ENCODE results near the gene MRAS.
"Not testable (repeated sequence)": the region's sequence is repeated elsewhere in the genome, so short reads cannot be mapped to it uniquely, and the experiment has no call there.

MRAS gene

DNA sequence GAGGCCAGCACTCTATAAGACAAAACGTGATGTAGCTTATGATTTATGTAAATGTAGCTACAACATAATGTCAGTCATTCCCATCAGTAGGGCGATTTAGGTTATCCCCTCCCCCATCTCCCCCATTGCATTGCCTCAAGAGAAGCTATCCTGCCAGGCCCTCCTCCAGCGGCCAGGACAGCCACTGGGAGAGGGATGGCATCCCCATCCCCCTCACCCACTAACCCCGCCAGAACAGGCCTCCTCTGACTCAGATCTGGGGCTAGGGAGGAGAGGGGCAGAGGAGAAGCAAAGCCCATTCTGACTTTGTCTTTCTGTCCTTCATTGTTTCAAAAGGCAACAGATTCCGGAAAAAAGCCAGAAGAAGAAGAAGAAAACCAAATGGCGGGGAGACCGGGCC is 53.5 kb downstream of the MRAS start:
- Histone ChIP-seq H3K4me1 (ENCODE audit: control insufficient read depth, insufficient read depth, low read length, poor library complexity, severe bottlenecking) (peaks cover 7% of the 10 kb centered on the region), H3K9me3 (ENCODE audit: control insufficient read depth, low read length) (no peaks in the 10 kb centered on the region), H3K4me3 (ENCODE audit: extremely low read depth, insufficient read depth, low read length, poor library complexity, severe bottlenecking) (no peak overlapping the region), H3K27ac (ENCODE audit: low read depth, low read length, severe bottlenecking) (peak overlapping the region; percentile 5), H3K36me3 (ENCODE audit: control insufficient read depth, insufficient read depth, low read length) (peaks cover 35% of the 10 kb centered on the region)
- WGBS, 2 experiments (ENCODE audit: insufficient coverage in 2 of 2) = 82 to 97% methylated on average over 2 to 3 of the region's 7 CpGs

DNA sequence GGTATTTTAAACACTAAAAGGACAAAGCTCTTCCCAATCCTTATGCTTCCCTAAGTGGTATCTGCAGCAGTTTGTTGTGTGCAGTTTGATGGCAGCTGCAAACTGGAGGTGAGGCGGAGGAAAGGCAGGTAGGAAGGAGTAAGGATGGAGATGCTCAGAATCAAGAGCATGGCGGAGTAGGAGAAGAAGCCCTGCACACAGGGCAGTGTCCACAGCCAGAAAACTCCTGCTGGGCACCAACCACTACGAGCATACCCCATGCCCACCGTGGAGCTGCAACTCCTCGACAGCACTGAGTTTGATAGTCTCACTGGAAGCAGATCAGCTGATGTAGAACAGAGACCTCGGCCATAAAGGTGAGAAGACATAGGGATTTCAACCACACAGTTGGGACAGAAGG is 55.7 kb downstream of the MRAS start:
- Histone ChIP-seq H3K4me1 (ENCODE audit: control insufficient read depth, insufficient read depth, low read length, poor library complexity, severe bottlenecking) (peaks cover 7% of the 10 kb centered on the region), H3K9me3 (ENCODE audit: control insufficient read depth, low read length) (no peaks in the 10 kb centered on the region), H3K36me3 (ENCODE audit: control insufficient read depth, insufficient read depth, low read length) (peaks cover 31% of the 10 kb centered on the region), H3K4me3 (ENCODE audit: extremely low read depth, insufficient read depth, low read length, poor library complexity, severe bottlenecking) (no peak overlapping the region), H3K27ac (ENCODE audit: low read depth, low read length, severe bottlenecking) (no peak overlapping the region)
- WGBS, 2 experiments (ENCODE audit: insufficient coverage in 2 of 2) = 89 to 96% methylated on average over 5 to 6 of the region's 6 CpGs

DNA sequence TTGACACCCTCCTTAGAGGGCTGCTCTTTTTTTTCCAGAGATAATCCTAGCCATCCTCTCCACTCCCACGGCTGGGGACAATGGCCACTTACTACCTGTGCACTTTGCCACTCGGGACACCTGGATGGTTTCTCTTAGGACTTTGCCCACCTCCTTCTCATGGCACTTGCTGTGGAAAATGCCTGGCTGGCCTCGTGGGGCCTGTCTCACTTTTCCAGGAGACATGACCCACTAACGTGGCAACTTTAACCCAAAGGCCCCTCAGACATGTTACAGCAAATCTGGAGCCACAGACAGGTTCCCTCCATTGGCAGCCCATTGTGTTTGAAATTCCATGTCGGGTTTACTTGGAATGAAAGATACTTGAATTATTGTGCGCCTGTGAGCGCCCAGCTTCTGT is 56.6 kb downstream of the MRAS start:
- 92 to 94% methylated on average over 6 to 7 of the region's 7 CpGs for WGBS, 2 experiments (ENCODE audit: insufficient coverage in 2 of 2)
- Histone ChIP-seq H3K4me3 (ENCODE audit: extremely low read depth, insufficient read depth, low read length, poor library complexity, severe bottlenecking) (no peak overlapping the region), H3K36me3 (ENCODE audit: control insufficient read depth, insufficient read depth, low read length) (peaks cover 23% of the 10 kb centered on the region), H3K9me3 (ENCODE audit: control insufficient read depth, low read length) (no peaks in the 10 kb centered on the region), H3K27ac (ENCODE audit: low read depth, low read length, severe bottlenecking) (no peak overlapping the region), H3K4me1 (ENCODE audit: control insufficient read depth, insufficient read depth, low read length, poor library complexity, severe bottlenecking) (peaks cover 7% of the 10 kb centered on the region)

DNA sequence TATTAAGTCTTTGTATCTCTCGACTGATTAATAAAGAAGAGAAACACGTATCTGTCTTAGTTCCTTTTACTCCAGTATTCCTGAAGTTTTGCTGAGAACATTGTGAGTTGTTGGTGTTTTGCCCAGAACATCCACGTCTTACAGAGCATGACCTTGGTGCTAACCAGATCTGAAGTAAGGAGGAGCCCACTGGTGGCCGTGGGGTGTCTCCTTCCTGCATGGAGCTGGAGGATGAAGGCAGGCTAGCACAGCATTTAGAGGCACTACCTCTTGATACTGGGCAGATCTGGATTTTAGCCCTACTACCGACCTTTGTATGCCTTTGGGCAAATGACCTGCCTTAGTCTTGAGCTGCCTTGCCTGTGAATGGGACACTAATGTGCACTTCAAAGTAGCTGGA is 57.1 kb downstream of the MRAS start:
- Histone ChIP-seq H3K36me3 (ENCODE audit: control insufficient read depth, insufficient read depth, low read length) (peaks cover 23% of the 10 kb centered on the region), H3K4me3 (ENCODE audit: extremely low read depth, insufficient read depth, low read length, poor library complexity, severe bottlenecking) (no peak overlapping the region), H3K27ac (ENCODE audit: low read depth, low read length, severe bottlenecking) (no peak overlapping the region), H3K9me3 (ENCODE audit: control insufficient read depth, low read length) (no peaks in the 10 kb centered on the region), H3K4me1 (ENCODE audit: control insufficient read depth, insufficient read depth, low read length, poor library complexity, severe bottlenecking) (peaks cover 7% of the 10 kb centered on the region)
- WGBS, 2 experiments (ENCODE audit: insufficient coverage in 2 of 2) = 92% methylated on average over 3 of the region's 5 CpGs

DNA sequence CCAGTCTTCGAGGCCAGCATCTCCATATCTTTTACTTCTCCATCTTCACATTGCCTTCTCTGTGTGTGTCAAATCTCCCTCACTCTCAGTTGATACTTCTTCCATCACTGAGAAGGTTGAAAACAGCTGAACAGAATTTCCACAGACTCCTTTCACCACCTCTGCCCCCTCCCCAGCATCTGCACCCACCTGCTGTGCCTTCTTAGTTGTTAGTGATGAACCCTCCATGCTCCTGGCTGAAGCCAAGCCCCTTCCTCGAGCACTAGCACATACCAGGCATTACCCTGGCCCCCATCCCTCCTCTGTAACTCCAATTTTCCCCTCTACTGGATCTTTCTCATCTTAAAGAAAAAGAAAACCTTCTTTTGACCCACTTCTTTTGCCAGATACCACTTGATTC is 58.2 kb downstream of the MRAS start:
- Histone ChIP-seq H3K9me3 (ENCODE audit: control insufficient read depth, low read length) (no peaks in the 10 kb centered on the region), H3K4me1 (ENCODE audit: control insufficient read depth, insufficient read depth, low read length, poor library complexity, severe bottlenecking) (peaks cover 7% of the 10 kb centered on the region), H3K27ac (ENCODE audit: low read depth, low read length, severe bottlenecking) (no peak overlapping the region), H3K36me3 (ENCODE audit: control insufficient read depth, insufficient read depth, low read length) (peaks cover 23% of the 10 kb centered on the region), H3K4me3 (ENCODE audit: extremely low read depth, insufficient read depth, low read length, poor library complexity, severe bottlenecking) (no peak overlapping the region)
- 69 to 81% methylated on average over 2 of the region's 2 CpGs for WGBS, 2 experiments (ENCODE audit: insufficient coverage in 2 of 2)

DNA sequence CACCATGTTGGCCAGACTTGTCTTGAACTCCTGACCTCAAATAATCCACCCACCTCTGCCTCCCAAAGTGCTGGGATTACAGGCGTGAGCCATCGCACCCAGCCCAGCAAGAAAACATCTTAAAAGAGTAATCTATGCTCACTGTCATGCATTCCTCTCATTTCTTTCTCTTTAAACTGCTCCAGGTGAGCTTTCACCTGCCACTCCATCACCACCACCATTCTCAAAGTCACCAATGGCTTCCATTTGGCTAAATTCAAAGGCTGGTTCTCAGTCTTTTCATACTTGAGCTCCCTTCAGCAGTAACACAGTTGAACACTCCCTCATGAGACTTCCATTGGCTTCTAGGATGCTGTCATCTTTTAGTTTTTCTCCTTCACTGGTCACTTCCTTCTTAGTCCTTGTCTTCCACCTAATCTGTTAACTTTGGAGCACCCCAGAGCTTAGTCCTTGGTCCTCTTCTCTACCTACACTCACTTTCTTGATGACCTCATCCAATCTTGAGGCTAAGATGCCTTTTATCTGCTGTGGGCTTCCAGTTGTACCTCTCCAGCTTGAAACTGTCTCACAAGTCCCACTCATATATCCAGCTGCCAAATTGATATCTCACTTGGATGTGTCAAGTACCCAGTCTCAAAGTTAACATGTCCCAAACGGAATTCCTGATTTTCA is 59.0 kb downstream of the MRAS start:
- no peak overlapping the region for H3K4me3 ChIP-seq (ENCODE audit: extremely low read depth, insufficient read depth, low read length, poor library complexity, severe bottlenecking)
- H3K4me1 ChIP-seq (ENCODE audit: control insufficient read depth, insufficient read depth, low read length, poor library complexity, severe bottlenecking) = peaks cover under 1% of the 10 kb centered on the region
- WGBS, 2 experiments (ENCODE audit: insufficient coverage in 2 of 2) = 89 to 93% methylated on average over 3 of the region's 3 CpGs
- no peaks in the 10 kb centered on the region for H3K9me3 ChIP-seq (ENCODE audit: control insufficient read depth, low read length)
- H3K27ac ChIP-seq (ENCODE audit: low read depth, low read length, severe bottlenecking) = no peak overlapping the region
- H3K36me3 ChIP-seq (ENCODE audit: control insufficient read depth, insufficient read depth, low read length) = peaks cover 23% of the 10 kb centered on the region

DNA sequence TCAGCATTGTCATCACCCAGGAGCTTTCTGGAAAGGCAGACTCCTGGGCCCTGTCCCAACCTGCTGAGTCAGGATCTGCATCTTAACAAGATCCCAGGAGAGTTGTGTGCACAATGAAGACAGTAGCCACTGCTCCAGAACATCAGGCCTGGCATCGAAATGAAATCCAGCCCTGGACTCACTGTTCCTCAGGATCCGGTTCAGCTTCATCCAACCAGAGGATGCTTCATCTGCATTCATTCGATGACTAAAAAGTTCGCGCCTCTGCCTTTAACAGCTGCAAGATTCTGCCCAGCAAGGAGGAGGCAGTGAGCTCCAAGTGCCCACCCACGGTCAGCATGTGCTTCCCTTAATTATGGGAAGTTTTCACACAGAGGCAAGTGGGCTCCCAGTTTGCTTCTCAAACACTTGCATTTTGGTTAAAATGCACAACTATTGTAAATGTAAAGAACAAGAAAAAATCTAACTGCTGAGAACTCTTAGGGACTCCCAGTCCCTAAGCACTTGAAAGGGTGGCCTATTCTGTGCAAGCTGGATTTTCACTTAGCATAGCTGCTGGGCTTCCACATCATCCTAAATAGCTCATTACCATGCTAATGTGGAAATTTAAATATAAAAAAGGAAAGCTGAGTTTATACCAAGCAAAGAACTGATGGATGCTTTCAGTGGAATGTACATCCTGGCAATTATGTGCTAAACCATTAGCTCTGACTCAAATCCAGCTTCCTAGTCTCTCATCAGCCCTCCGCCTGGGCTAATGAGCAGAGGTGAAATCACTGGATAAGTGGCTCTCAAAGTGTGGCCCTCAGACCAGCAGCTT is 60.6 kb downstream of the MRAS start:
- 50 to 55% methylated on average over 7 of the region's 7 CpGs for WGBS, 2 experiments (ENCODE audit: insufficient coverage in 2 of 2)
- Histone ChIP-seq H3K27ac (ENCODE audit: low read depth, low read length, severe bottlenecking) (no peak overlapping the region), H3K9me3 (ENCODE audit: control insufficient read depth, low read length) (no peaks in the 10 kb centered on the region), H3K36me3 (ENCODE audit: control insufficient read depth, insufficient read depth, low read length) (peaks cover 7% of the 10 kb centered on the region), H3K4me1 (ENCODE audit: control insufficient read depth, insufficient read depth, low read length, poor library complexity, severe bottlenecking) (no peaks in the 10 kb centered on the region), H3K4me3 (ENCODE audit: extremely low read depth, insufficient read depth, low read length, poor library complexity, severe bottlenecking) (no peak overlapping the region)

DNA sequence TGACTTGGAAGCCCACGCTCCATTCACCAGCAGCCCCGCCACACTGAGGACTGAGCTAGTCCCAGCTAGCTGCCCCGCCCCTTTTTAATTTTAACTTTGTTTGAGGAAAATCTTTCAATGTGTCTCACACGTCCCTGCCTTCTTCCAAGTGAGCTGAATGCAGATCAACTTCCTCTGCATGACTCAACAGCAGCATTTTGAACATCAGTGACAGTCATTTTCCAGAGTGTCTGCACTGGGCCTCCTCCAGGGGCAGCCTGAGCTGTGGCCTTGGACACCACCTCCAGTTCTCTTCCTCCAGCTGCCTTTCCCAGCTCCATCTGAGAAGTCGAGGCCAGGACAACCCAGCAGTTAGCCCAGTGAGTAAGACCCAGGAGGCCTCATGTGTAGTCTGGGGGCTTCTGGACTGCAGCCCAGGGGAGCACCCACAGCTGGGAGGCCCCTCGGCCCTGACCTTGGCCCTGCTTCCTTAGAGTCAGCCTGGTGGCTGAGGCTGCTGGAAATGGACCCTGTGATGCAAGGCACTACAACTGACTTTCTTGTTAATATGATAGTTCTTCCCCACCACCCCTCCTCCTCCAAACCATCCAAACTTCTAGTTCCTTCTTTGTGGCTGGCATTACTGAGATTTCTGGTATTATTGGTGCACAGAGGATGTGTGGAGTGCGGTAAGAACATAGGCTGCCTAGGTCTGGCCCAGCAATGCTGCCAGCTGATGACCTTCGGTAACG is 64.6 kb downstream of the MRAS start:
- no peak overlapping the region for H3K27ac ChIP-seq (ENCODE audit: low read depth, low read length, severe bottlenecking)
- no peaks in the 10 kb centered on the region for H3K36me3 ChIP-seq (ENCODE audit: control insufficient read depth, insufficient read depth, low read length)
- no peaks in the 10 kb centered on the region for H3K9me3 ChIP-seq (ENCODE audit: control insufficient read depth, low read length)
- no peak overlapping the region for H3K4me3 ChIP-seq (ENCODE audit: extremely low read depth, insufficient read depth, low read length, poor library complexity, severe bottlenecking)
- H3K4me1 ChIP-seq (ENCODE audit: control insufficient read depth, insufficient read depth, low read length, poor library complexity, severe bottlenecking) = no peaks in the 10 kb centered on the region
- 78 to 91% methylated on average over 7 to 8 of the region's 9 CpGs for whole genome bisulfite sequencing, 2 experiments (ENCODE audit: insufficient coverage in 2 of 2)

DNA sequence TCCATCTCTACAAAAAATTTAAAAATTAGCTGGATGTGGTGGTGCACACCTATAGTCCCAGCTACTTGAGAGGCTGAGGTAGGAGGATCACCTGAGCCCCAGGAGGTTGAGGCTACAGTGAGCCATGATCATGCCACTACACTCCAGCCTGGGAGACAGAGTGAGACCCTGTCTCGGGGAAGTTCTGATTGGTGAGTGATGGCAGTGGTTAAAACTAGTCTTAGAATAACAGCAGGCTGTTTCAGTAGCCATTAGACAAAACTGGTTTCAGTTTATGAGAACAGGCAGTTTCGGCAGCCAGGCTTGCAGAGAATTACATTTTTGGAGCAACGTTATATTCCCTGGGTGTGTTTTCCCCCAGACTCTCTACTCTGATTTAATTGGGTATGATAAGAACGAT is 67.9 kb downstream of the MRAS start:
- not testable (repeated sequence) for H3K4me3 ChIP-seq (ENCODE audit: extremely low read depth, insufficient read depth, low read length, poor library complexity, severe bottlenecking); H3K36me3 ChIP-seq (ENCODE audit: control insufficient read depth, insufficient read depth, low read length)
- 73 to 92% methylated on average over 2 to 3 of the region's 4 CpGs for WGBS, 2 experiments (ENCODE audit: insufficient coverage in 2 of 2)

DNA sequence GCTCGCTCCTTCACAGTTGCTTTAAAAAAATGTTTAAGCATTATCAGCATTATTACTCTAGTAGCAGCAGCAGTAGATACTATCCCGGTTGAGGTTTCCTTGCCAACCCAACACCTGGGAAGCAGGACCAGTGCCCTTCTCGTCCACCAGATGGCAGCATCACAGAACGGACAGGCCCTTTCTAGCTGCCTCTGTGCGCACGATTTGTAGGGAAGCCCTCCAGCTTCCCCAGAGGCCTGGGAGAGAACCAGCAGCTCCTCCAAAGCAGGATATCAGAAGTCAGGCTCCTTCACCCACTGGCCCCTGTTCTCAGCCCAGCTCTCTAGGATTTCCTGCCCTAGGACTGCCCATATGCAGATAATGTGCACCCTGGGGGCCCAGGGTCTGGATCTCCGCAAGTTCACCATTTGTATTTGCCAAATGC is 69.2 kb downstream of the MRAS start:
- WGBS, 2 experiments (ENCODE audit: insufficient coverage in 2 of 2) = 19 to 23% methylated on average over 6 of the region's 7 CpGs

More for the DNA sequence above, 67.9 kb downstream of the MRAS start:
- H3K4me1 ChIP-seq (ENCODE audit: control insufficient read depth, insufficient read depth, low read length, poor library complexity, severe bottlenecking); H3K27ac ChIP-seq (ENCODE audit: low read depth, low read length, severe bottlenecking): not testable (repeated sequence)
- peaks cover 14% of the 10 kb centered on the region for H3K9me3 ChIP-seq (ENCODE audit: control insufficient read depth, low read length)

More for the DNA sequence above, 69.2 kb downstream of the MRAS start:
- Histone ChIP-seq H3K4me3 (ENCODE audit: extremely low read depth, insufficient read depth, low read length, poor library complexity, severe bottlenecking) (no peak overlapping the region), H3K27ac (ENCODE audit: low read depth, low read length, severe bottlenecking) (no peak overlapping the region), H3K36me3 (ENCODE audit: control insufficient read depth, insufficient read depth, low read length) (no peaks in the 10 kb centered on the region), H3K4me1 (ENCODE audit: control insufficient read depth, insufficient read depth, low read length, poor library complexity, severe bottlenecking) (no peaks in the 10 kb centered on the region), H3K9me3 (ENCODE audit: control insufficient read depth, low read length) (peaks cover 18% of the 10 kb centered on the region)

Data from mesodermal cell (in vitro differentiated cells).